ENCODE data around the gene NHEJ1.

- TF ChIP-seq CTCF (IDR thresholded peaks at IDR 0.05), result no peak
- TF ChIP-seq POLR2A (IDR thresholded peaks at IDR 0.05), result no peak
Observed at GRCh38 chr2:219158586-219158985, 2.0 kb downstream of the NHEJ1 start.
